A204.1 (cell line): Measurements from ENCODE around the gene NEK2.
"Not testable (repeated sequence)": the region's sequence is repeated elsewhere in the genome, so short reads cannot be mapped to it uniquely, and the experiment has no call there.

Experiments
- FAIRE-seq: peaks from 2 replicates; lab custom pipeline; 2012; peaks lifted over from hg19 to GRCh38; lab: Jason Lieb, UNC

NEK2 gene

DNA sequence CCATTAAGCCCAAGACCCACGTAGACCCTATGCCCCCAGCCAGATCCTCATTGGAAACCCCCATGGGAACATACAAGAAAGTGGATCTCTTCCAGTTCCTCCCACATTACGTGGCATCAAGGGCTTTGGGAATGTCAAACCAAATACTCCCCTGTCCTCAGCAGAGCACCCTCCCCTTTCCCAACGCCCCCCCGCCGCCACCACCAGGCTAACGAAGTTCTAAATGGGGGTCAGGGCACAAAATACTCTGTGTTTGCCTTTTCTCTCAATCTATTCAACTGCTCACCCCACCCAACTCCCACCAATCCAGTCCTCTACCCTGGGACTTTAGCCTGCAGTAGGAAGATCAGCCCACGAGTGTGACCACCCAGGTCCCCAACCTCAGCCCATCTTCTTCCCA is 24.5 kb downstream of the NEK2 start:
- FAIRE-seq = no peak

DNA sequence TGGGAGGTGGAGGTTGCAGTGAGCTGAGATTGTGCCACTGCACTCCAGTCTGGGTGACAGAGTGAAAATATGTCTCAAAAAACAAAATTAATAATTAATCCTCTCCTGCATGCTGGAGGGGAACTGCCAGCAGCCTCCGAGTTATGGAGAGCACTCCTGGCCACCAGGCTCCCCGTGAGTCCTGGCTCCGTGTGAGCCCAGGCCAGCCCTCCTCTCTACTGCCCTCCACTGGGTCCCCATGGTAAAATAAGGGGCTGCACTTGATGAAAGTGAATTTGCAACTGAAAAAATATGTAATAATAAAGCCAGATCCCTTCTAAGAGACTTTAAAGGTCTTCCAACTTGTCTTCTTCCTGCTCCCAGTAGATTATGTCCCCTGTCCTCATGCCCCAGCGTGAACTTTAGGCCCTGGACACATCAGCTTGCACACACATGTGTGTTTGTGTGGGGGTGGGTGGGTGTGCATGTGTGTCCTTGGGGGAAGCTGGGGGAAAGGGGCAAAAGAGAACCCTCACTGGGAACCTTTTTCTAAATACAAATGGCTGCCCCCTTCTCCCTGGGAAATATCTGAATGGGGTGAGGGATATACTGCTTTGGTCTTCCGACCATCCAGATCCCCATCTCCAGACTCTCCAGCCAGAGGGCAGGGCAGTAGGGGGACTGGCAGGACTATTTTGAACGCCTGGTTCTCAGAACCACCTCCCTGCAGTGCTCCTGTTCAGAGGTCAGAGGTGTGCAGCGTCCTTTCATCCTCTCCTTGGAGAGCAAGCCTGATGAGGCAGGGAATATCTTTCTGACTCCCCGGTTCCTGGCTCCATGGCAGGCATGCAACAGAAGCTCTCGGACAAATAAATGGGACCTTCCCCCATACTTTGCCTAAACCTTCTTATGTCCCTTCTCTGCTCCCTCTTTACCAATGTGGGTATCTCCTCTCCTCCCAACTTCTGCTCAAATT is 26.2 kb downstream of the NEK2 start:
- FAIRE-seq = no peak

DNA sequence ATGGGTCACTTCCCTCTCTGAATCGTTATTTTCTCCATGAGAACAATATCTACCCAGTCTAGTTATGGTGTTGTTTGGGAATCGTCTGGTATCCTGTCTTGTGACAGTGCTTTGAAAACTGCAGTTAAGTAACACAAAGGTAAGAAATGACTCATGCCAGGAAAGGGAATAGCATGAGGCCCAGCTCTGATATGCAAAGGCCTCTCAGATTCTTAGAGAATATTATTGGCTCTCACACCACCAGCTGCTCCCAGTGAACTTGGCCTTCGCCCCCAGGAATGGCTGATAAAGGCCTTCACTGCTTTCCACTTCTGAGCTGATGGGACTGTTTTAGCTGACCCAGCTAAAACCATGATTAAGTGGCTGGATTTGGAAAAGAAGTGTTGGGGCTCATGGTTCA is 27.1 kb downstream of the NEK2 start:
- FAIRE-seq = no peak

DNA sequence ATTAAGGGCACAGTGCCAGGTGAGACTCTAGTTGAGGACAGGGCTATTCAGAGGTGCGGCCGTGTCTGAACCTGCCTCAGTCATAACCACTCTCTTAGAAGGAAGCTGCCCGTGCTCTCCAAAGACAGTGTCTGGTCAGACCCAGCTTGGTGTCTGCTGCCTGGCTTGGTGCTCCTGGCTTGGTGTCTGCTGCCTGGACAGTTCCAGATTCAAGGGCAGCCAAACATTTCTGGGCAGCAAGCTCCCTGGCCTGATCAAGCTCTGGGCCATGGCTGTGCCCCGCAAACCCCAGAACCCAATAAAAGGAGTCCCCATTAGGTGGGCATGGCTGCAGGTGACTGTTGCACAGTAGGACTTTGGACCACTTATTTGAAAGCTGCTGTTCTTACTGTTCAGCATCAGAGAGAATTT is 27.7 kb downstream of the NEK2 start:
- FAIRE-seq = no peak

DNA sequence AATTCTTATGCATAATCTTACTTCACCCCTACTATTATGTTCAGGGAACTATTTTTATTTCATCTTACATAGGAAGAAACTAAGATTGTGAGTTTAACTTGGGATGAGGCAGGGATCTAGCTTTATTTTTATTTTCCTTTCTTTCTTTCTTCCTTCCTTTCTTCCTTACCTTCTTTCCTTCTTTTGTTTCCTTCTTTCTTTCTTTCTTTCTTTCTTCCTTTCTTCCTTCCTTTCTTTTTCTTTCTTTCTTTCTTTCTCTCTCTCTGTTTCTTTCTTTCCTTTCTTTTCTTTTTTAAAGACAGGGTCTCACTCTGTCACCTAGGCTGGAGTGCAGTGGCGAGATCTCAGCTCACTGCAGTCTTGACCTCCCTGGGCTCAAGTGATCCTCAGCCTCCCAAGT is 28.9 kb downstream of the NEK2 start:
- no peak for FAIRE-seq

DNA sequence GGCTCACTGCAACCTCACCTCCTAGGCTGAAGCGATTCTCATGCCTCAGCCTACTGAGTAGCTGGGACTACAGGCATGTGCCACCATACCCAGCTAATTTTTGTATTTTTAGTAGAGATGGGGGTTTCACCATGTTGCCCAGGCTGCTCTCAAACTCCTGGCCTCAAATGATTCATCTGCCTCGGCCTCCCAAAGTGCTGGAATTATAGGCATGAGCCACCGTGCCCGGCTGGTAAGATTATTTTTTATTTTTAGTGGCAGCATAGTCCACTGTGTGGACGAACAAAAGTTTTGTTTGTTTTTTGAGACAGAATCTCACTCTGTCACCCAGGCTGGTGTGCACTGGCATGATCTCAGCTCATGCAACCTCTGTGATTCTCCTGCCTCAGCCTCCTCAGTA is 29.8 kb downstream of the NEK2 start:
- FAIRE-seq = not testable (repeated sequence)

DNA sequence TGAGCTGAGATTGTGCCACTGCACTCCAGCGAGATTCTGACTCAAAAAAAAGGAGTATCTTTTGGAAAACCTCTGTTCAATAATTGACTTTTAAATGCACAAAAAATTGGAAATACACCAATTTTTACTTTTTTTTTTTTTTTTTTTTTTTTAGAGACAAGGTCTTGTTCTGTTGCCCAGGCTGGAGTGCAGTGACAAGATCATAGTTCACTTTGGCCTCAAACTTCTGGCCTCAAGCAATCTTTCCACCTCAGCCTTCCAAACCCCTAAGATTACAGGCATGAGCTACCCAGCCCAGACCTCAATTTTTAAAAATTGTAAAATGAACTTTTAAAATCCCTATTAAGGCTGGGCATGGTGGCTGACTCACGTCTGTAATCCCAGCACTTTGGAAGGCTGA is 30.8 kb downstream of the NEK2 start:
- no peak for FAIRE-seq

DNA sequence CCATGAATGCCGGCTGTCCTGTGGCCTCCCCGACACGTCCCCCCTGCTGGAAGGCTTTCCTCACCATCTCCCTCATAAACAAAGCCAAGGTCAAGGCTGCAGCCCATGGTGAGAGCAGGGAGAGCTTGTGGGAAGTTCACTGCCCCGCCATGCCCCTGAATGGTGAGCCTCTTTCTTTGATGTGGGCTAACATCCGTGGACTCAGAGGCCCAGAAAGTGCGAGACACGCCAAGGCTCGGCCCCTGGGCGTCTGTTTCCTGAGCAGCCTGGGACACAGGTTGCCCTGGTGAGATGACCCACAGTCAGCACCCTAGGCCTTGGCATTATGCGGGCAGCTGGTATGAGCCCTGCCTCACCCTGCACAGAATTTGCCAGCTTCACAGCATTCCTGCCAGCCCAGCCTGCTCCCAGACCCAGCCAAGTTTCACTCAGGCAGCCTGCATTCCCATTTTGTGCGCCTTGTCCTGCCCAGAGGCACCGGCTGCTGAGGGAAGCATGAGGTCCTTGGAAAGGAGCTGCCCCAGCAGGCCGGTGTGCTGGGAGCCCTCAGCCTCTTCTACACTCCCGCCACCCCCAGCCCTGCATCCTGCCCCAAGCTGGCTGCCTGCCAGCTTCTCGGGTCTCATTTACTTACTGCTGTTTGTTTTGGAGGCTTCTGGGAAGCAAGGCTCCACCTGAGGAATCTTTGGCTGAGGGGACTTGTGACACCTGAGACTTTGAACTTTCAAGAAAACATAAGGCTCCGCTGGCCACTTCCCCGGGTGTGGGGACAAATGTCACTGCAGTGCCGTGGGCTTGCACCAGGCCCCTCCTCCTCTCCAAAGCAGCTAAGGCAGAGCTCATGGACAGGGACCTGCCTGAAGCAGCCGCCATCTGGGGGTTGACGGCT is 31.9 kb downstream of the NEK2 start:
- FAIRE-seq = no peak

DNA sequence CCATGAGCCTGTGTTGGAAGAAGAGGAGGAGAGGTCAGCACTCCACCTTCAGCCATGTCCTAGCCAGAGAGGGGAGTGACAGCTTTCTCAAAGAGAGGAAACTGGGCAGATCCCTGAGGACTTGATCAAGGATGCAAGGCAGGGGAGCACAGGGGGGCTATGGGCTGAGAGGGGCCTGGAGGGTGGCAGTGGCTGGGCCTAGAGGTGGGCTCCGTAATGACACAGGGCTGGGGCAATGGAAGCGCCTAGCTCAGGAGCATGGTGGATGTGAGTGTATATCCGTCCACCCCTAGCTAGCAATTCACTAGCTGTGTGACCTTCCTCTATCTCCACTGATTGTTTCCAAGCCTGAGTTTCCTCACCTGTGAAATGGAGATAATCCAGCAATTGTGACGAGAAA is 32.6 kb downstream of the NEK2 start:
- no peak for FAIRE-seq

DNA sequence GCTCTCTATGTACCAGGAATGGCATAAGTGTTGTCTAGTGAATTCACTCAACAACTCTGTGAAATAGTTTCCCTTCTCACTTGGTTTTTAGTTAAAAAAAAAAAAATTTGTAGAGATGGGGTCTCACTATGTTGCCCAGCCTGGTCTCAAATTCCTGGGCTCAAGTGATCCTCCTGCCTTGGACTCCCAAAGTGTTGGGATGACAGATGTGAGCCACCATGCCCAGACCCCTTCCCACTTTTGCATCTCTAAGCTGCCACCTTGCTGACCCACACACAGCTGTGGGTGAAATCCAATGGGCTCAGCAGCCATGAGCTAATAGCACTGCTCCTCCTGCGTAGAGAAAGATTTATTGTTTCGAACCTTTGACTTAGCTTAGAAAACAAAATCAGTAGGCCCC is 33.5 kb downstream of the NEK2 start:
- no peak for FAIRE-seq

DNA sequence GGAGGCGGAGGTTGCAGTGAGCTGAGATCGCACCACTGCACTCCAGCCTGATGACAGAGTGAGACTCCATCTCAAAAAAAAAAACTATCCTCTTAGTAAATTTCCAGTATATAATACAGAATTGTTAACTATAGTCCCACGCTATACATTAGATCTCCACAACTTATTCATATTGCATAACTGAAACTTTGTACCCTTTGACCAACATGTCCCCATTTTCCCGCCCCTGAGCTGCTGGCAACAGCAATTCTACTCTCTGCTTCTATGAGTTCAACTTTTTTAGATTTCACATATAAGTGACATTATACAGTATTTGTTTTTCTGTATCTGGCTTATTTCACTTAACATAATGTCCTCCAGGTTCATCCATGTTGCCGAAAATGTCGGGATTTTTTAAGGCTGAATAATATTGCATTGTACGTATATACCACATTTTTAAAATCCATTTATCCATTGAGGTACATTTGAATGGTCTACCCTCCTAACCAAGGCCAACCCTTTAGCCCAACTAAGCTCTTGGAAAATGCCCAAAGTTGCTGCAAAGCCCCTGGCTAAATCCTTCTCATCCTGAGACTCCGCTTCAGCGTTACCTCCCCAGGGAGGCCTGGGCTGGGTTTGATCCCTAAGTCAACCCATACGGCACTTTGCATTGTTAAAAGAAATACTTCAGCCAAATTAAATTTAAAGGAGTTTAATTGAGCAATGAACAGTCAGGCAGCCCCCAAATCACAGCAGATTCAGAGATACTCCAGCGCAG is 34.2 kb downstream of the NEK2 start:
- FAIRE-seq = no peak

DNA sequence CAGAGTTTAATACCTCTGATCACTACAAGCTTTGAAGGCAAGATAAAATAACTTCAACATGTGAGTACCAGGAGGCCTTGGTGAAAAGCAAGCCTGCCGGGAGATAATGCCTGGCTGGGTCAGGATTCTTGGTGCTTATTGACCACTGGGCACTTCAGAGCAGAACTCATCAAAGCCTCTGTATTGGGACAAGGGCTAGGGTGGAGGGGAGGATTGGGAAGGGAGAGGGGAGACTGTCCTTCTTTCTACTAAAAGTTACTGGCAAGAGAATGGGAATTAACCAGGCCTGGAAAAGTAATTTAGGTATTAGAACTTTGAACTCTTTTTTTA is 35.2 kb downstream of the NEK2 start:
- FAIRE-seq = no peak

DNA sequence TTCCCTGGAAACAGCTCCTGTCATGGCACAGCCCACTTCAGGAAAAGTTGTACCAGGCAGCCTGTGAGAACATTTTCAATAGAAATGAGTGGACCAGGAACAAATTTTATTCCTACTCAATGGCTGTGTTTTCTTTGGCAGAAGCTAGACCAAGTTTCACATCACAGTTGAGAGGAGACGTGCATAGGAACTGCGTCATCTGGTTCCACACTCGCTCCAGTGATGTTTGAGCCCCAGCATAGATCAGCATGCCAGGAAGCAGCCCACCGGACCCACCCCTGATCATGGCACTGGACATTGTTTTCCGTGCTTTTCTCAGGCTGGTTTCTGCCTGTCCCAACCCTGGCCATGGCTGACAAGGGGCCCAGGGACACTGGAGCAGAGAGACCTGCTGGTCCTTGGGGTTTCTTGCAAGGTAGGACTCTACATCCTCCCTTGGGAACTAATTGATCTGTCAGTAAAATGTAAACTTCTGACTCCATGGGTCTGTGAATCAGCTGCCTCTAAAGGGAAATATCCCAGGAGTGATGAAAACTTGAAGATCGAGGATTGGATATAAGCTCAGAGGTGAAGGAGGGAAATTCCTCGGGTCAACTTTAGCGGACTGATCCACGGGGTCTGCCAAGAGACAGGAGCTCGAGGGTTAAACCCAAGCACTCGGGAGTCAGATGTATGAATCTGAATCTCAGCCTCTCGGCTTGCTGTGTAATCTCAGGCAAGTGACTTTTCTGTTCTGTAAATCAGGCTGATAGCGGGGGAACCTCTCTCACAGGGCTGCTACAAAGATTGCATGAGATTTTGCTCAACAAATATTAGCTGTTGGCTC is 35.7 kb downstream of the NEK2 start:
- no peak for FAIRE-seq

DNA sequence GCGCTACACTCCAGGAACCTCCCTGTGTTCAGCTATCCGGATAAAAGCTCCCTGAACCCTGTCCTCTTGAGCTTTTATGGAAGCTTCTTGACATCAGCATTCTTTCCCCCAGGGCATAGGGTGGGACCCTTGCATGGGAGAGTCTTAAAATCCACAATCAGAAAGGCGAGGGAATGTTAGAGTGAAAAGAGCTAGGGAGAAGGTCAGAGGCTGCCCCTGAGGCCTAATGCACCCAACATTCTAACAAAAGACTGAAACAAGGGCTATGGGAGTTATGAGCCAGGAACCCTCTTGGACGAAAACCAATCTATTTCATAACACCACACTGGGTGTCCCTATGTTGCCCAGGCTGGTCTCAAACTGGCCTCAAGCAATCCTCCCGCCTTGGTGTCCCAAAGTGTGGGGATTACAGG is 36.7 kb downstream of the NEK2 start:
- FAIRE-seq = no peak

DNA sequence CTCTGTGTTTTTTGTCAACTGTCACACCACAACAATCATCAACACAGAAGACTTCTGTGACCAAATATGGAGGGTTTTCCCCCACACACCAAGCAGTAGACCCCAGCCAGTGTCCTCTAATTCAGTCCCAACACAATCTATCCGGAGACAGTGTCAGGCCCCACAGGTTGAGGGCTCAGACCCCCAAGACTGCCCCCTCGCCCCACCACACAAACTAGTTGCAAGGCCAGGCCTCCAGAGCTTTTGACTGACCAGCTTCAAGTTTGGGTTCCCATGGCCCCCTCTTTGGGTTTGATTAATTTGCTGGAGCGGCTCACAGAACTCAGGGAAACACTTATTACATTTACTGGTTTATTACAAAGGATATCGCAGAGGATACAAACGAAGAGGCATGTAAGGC is 37.2 kb downstream of the NEK2 start:
- no peak for FAIRE-seq

DNA sequence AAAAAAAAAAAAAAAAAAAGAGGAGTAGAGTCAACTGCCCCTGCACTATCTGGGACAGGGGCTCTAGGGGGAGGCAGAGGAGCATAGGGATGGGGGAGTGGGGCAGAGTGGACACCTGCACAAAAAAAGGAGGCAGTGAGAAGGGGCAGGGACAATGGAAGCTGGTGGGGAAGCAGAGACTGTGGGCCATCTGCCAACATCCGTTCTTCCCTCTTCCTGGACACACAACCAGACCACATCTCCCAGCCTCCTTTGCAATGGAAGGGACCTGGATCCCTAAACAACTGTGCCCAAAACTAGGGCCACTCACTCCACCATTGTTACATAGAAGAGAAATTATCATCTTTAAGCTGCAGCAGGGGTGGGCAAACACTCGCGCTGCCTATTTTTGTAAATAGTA is 38.4 kb downstream of the NEK2 start:
- FAIRE-seq = no peak

DNA sequence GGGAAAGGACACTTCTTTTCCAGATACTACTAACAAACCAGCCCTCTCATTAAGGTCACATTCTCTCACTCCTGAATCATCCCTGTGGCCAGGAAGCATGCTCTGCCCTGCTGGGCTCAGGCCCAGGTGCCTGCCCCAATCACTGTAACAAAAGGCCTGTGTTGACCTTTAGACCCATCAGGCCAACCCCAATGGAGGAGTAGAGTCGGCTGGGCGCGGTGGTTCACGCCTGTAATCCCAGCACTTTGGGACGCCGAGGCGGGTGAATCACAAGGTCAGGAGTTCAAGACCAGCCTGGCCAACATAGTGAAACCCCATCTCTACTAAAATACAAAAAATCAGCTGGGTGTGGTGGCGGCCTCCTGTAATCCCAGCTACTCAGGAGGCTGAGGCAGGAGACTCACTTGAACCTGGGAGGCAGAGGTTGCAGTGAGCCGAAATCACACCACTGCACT is 38.8 kb downstream of the NEK2 start:
- FAIRE-seq = not testable (repeated sequence)

DNA sequence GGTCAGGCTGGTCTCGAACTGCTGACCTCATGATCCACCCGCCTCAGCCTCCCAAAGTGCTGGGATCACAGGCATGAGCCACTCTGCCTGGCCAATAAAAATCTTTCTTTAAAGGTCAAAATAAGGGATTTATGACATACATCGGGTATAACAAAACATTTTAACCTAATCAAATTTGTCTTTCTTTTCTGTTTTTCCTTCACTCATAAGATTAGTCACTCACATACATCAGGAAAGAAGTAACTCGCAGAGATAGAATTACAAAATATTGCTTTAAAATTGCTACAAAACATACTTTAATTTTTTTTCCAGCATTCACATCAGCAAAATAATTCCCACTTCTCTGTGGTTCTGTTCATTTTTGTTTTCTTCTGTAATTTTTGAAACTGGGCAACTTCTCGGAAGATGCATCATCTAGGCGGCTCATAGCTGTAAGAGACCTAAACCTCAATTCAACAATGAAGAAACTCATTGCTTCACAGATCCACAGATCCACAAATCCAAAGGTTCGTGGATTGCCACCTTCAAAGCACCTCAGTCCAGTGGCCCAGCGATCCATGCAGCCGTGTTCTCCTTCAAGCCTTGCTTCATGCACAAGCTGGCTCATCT is 39.7 kb downstream of the NEK2 start:
- no peak for FAIRE-seq

DNA sequence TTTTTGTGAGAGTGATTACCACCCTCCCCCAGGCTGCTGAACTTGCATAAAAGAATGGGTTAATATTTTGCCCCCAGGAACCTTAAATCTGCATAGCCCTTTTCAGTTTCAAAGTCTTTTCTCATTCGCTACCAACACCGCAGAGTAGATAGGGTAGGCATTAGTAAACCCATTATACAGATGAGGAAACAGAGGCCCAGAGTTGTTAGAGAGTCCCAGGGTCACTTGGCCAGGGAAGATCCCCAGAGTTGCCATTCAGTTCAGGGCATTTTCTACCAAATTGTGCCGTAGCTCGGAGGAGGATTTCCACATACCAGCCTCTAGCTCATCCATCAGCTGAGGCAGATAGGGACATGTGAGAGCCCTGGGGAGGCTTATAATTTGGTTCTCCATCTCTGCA is 40.5 kb downstream of the NEK2 start:
- FAIRE-seq = no peak

DNA sequence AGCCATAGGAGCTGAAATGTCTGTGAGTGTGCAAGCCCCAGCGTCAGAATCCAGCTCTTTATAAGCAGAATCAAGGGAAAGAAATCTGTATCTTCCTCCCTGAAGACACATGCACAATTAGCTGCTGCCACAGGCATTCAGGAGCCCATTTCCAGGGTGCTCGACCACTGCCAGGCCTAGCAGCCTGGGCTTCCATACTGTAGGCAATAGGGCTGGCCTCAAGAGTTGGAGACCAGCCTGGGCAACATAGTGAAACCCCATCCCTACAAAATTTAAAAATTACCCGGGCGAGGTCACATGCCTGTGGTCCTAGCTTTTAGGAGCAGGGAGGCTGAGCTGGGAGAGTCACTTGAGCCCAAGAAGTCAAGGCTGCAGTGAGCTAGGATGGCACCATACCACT is 41.0 kb downstream of the NEK2 start:
- no peak for FAIRE-seq

DNA sequence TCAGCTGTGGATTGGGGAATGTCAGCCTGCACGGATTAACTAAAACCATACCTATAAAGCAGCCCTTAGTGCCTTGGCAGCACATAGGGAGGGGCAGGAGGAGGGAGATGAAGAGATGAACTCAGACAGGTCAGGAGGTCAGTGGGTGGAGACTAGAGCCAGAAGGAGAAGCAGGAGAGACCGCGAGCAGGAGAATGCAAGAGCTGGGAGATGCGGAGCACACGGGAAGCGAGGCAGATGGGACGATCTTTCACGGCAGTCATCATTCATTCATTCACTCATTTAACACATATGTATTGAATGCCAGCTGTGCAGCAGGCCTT is 41.9 kb downstream of the NEK2 start:
- no peak for FAIRE-seq
